ENCODE data around the gene LRRC10B.

LRRC10B gene

DNA sequence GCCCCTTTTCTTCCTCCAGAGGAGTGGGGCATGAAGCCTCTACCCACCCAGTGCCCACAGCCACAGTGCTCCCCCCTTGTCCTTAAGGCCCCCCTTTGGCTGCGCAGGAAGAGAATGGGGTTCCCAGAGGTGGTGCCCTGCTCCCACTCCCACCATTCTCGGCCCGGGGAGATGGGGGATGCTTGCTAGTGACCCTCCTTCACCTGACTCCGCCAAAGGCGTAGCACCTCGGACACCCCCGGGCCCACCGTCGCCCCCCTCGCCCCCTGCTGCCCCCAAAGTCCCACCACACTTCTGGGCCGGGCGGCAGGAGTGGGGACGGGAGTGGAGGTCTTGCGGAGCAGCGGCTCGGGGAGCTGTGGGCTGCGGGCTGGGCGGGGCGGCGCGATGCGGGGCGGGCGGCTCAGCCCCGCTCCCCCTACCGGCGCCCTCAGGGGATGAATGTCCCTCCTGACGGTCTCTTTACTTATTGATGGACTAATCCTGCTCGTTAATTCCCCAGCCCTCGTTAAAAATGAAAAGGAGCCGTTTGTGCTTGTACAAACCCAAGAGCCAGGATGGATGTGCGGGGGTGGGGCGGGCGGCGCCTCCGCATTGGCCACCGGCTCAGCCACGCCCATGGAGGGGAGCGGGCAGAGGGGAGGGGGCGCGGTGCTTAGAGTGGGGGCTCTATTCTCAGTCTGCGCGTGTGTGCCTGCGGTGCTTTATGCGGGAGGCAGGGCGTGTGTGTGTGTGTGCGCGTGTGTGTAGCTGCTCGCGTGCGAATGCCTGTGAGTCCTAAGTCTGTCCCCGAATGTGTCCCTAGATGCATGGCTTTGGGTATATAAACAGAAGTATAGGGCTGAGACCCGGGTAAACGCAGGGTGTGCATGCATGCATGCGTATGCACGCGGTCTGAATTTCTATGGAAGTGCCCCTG lies 46.8 kb downstream of the LRRC10B start:
- no peak overlapping the region for H3K4me3 ChIP-seq (ENCODE audit: control insufficient read depth, low read depth, low read length)
- no peak for DNase-seq (ENCODE audit: low read depth)
- TF ChIP-seq, protein P1, sequence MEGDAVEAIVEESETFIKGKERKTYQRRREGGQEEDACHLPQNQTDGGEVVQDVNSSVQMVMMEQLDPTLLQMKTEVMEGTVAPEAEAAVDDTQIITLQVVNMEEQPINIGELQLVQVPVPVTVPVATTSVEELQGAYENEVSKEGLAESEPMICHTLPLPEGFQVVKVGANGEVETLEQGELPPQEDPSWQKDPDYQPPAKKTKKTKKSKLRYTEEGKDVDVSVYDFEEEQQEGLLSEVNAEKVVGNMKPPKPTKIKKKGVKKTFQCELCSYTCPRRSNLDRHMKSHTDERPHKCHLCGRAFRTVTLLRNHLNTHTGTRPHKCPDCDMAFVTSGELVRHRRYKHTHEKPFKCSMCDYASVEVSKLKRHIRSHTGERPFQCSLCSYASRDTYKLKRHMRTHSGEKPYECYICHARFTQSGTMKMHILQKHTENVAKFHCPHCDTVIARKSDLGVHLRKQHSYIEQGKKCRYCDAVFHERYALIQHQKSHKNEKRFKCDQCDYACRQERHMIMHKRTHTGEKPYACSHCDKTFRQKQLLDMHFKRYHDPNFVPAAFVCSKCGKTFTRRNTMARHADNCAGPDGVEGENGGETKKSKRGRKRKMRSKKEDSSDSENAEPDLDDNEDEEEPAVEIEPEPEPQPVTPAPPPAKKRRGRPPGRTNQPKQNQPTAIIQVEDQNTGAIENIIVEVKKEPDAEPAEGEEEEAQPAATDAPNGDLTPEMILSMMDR (IDR thresholded peaks at IDR 0.05; ENCODE audit: control insufficient read depth, insufficient read depth, low read depth, low read length, missing control alignments), result no peak

DNA sequence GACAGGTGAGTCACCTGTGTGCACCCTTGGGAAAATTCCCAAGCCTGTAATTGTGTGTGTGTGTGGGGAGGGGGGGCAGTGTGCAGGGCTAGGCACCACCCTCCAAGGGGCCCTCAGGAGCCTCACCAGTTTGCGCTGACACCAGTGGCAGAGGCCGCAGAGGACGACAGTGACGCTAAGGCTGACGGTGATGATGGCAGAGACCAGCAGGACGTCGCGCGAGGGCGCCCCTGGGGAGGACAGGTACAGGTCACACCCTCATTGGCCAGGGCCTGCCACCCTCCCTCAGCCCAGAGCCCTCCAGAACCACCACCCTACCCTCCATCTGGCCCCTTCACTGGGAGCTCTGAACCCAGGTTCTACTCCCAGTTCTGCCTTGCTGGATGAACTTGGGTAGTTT lies 47.4 kb downstream of the LRRC10B start:
- H3K4me3 ChIP-seq (ENCODE audit: control insufficient read depth, low read depth, low read length), result no peak overlapping the region
- DNase-seq (ENCODE audit: low read depth), result no peak
- TF ChIP-seq, protein P1 (IDR thresholded peaks at IDR 0.05; ENCODE audit: control insufficient read depth, insufficient read depth, low read depth, low read length, missing control alignments), result no peak

DNA sequence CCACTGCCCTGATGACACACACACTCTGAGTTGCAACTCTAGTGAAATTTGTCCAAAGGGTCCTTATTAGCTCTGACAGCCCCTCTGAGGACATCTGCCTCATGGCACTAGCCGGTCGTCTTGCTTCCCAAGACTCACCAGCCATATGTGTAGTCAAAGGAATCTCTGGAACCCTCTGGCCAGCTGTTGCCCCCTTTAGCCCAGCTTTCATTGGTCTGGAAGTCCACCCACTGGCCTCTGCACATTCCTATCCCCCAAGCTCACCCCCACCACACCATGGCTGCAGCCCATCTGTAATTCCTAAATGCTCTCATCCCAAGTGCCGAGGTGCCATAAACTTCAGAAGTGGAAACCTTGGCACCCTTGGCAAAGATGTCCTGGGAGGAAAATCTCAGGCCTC lies 48.1 kb downstream of the LRRC10B start:
- no peak for DNase-seq (ENCODE audit: low read depth)
- TF ChIP-seq, protein P1 (IDR thresholded peaks at IDR 0.05; ENCODE audit: control insufficient read depth, insufficient read depth, low read depth, low read length, missing control alignments), result no peak
- no peak overlapping the region for H3K4me3 ChIP-seq (ENCODE audit: control insufficient read depth, low read depth, low read length)

All from AG09309 (cell line).